GM21367 (cell line): Measurements from ENCODE around the gene HIVEP3.
"Not testable (repeated sequence)": the region's sequence is repeated elsewhere in the genome, so short reads cannot be mapped to it uniquely, and the experiment has no call there.

ENCODE experiments used
- ATAC-seq: cut with Tn5 transposase; IDR thresholded peaks from one replicate; pipeline ENCODE4 v1.9.1; 2021; ENCODE audit not compliant: unreplicated experiment

Gene HIVEP3

GRCh38 chr1:41918450-41919043 is at the start of gene HIVEP3:
Gene HIVEP3, minus strand, starts transcription at chr1:41918922.
- ATAC-seq = no peak

GRCh38 chr1:41964400-41964799 is 45.7 kb upstream of the HIVEP3 start:
- ATAC-seq = no peak

- ATAC-seq = no peak
These were observed 44.9 kb upstream of the HIVEP3 start for GRCh38 chr1:41963636-41964035.

- no peak for ATAC-seq
These were observed 39.4 kb upstream of the HIVEP3 start for GRCh38 chr1:41958015-41958673.

- no peak for ATAC-seq
These were observed 38.8 kb upstream of the HIVEP3 start for GRCh38 chr1:41957568-41957967.

- peak; percentile 74 for ATAC-seq
These were observed 36.9 kb upstream of the HIVEP3 start for GRCh38 chr1:41955461-41956159.

DNA sequence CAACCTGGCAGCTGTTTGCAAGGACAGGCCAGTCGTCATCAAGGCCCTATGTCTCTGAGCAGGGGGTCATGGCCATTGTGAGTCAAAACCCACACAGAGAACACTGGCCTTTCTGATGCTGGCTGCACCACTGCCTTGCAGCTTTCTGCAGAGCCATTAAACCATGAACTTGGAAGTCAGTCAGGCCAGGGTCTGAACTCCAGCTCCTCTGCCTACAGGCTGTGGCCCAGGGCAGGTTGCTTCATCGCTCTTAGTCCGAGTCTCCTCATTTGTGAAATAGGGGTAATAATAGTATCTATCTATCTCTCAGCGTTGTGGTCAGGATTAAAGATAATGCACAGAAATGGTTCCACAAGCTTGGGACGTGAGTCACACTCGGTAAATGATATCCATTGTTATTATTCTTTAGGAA is 35.8 kb upstream of the HIVEP3 start:
- ATAC-seq = no peak

- no peak for ATAC-seq
These were observed 34.6 kb upstream of the HIVEP3 start for GRCh38 chr1:41953291-41953690.

GRCh38 chr1:41952208-41952607 is 33.5 kb upstream of the HIVEP3 start:
- ATAC-seq = no peak

GRCh38 chr1:41951492-41951891 is 32.8 kb upstream of the HIVEP3 start:
- ATAC-seq = not testable (repeated sequence)

- no peak for ATAC-seq
These were observed 32.1 kb upstream of the HIVEP3 start for GRCh38 chr1:41950820-41951219.

DNA sequence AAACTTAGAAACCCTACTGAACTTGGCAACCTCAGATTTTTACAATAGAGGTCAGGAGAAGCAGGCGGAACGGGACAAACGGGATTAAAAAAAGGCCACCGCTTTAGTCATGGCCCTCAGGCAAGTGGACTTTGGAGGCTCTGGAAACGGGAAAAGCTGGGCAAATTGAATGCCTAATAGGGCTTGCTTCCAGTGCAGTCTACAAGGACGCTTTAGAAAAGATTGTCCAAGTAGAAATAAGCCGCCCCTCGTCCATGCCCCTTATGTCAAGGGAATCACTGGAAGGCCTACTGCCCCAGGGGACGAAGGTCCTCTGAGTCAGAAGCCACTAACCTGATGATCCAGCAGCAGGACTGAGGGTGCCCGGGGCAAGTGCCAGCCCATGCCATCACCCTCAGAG is 27.2 kb upstream of the HIVEP3 start:
- not testable (repeated sequence) for ATAC-seq

DNA sequence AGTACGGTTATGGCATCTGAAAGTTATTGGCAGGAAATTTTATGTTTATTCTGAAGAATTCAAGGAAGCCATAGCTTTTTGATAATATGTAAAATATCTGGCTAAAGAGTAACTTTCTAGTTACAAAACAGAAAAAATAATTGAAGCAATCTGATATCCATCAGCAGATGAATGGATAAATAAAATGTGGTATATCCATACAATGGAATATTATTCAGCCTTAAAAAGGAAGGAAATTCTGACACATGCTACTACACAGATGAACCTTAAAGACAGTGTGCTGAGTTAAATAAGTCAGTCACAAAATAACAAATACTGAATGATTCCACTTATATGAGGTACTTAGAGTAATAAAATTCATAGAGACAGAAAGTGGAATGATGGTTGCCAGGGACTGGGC is 25.0 kb upstream of the HIVEP3 start:
- no peak for ATAC-seq

DNA sequence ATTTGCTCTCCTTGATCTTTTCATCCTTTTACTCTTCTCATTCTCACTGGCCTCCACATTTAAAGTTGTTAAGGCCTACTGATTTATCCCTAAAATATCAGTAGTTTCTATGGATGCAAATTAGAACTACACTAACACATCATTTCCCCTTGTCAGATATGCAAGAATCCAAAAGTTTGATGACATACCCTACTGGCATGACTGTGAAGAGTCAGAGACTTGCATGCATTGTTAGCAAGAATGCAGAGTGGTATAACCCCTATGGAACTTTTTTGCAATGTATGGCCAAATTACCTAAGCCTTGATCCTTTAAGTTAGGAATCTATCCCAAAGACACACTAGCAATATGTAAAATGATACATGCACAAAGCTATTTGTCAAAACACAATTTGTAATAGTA is 23.6 kb upstream of the HIVEP3 start:
- ATAC-seq = no peak

DNA sequence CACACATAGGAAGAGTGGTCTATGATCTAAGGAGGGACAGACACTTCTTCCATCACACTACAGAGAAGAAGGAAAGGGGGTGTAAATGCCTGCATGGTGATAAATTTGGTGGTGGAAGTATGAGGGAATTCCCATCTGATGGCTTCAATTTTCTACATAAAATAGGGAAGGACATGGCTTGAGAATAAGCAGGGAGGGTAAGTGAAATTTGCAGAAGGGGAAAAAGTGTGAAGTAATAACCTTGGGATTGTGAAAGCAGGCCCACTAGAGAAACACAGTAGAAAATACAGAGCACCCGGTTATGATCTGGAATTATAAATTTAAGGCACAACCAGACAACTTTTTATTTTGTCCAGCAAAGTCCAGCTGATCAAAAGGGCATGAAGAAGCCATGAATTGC is 22.7 kb upstream of the HIVEP3 start:
- no peak for ATAC-seq

DNA sequence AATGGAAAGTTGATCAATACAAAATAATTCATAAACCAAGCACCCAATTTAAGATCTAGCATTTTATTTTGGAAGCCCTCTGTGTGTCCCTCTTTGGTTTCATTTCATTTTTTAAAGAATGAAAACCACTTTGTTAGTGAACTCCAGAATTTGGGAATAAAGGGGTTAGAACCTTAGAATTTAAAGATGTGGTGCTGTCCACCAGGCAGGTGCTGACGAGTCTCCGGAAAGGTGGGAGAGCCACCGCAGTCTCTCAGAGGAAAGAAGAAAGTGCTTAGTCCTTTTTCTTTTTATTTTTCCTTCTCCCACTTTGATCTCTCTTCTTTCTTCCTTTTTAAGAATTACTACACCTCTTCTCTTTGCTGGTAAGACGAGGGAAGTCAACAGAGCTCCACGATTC is 20.5 kb upstream of the HIVEP3 start:
- ATAC-seq = no peak

- no peak for ATAC-seq
These were observed 17.4 kb upstream of the HIVEP3 start for GRCh38 chr1:41936107-41936506.

DNA sequence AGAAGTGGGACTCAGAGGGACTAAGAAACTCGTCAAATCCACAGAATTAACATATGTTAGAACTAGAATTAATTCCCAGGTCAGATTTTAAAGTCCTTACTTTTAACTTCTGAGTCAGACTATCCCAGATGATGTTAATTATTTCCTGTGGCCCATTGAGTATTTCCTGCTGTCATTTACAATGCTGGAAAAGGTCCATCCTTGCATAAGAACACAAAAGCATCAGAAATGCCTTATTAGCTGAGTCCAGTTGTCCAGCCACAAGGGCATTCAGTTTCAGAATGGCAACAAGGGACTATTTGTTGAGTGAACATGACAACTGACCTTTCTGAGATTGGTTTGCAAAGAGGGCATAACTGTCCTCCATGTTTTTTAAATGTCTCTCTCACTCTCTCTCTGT is 16.5 kb upstream of the HIVEP3 start:
- ATAC-seq = no peak

- ATAC-seq = no peak
These were observed 14.4 kb upstream of the HIVEP3 start for GRCh38 chr1:41933106-41933505.

- ATAC-seq = no peak
These were observed 12.9 kb upstream of the HIVEP3 start for GRCh38 chr1:41931578-41931977.

GRCh38 chr1:41927118-41927517 is 8.4 kb upstream of the HIVEP3 start:
- ATAC-seq = no peak

GRCh38 chr1:41925712-41926111 is 7.0 kb upstream of the HIVEP3 start:
- no peak for ATAC-seq
